Measurements from ENCODE around the gene LCN15.

- no peak for TF ChIP-seq CTCF (IDR thresholded peaks at IDR 0.05)
- no peak for TF ChIP-seq POLR2AphosphoS5 (IDR thresholded peaks at IDR 0.05)
- TF ChIP-seq POLR2A (IDR thresholded peaks at IDR 0.05), result no peak
Observed at GRCh38 chr9:136734837-136735496, 29.4 kb downstream of the LCN15 start.

All from stomach (tissue), 4 donors.